ENCODE results near the gene GNAQ. TPM values are rescaled to one million over a fixed set of nuclear protein-coding genes. Genes with fewer than 3 reads are reported as not detected.

GNAQ gene
- total and polyA plus RNA-seq, 9 donors = 22.0 to 72.2 (median 53.1) TPM

- no peak for TF ChIP-seq EP300 (IDR thresholded peaks at IDR 0.05)
- no peak for TF ChIP-seq POLR2A (IDR thresholded peaks at IDR 0.05)
- TF ChIP-seq, protein P1, sequence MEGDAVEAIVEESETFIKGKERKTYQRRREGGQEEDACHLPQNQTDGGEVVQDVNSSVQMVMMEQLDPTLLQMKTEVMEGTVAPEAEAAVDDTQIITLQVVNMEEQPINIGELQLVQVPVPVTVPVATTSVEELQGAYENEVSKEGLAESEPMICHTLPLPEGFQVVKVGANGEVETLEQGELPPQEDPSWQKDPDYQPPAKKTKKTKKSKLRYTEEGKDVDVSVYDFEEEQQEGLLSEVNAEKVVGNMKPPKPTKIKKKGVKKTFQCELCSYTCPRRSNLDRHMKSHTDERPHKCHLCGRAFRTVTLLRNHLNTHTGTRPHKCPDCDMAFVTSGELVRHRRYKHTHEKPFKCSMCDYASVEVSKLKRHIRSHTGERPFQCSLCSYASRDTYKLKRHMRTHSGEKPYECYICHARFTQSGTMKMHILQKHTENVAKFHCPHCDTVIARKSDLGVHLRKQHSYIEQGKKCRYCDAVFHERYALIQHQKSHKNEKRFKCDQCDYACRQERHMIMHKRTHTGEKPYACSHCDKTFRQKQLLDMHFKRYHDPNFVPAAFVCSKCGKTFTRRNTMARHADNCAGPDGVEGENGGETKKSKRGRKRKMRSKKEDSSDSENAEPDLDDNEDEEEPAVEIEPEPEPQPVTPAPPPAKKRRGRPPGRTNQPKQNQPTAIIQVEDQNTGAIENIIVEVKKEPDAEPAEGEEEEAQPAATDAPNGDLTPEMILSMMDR (IDR thresholded peaks at IDR 0.05) = no peak
- intact Hi-C loops (cut with DNase I) = no loop called here
- Histone ChIP-seq H3K4me3 (no peak overlapping the region), H3K27me3 (no peaks in the 10 kb centered on the region), H3K36me3 (no peaks in the 10 kb centered on the region), H3K27ac (no peak overlapping the region), H3K4me1 (ENCODE audit: insufficient read depth) (no peaks in the 10 kb centered on the region), H3K9me3 (no peaks in the 10 kb centered on the region)
- WGBS, 3 donors = 86 to 92% (median 92%) methylated on average over 1 of the region's 1 CpG
- DNase-seq = no peak
Measured at GRCh38 chr9:77798140-77798539, 233.5 kb downstream of the GNAQ start.

GRCh38 chr9:77794985-77795384, 236.6 kb downstream of the GNAQ start:
- WGBS, 3 donors = 77 to 84% (median 83%) methylated on average over 3 of the region's 3 CpGs
- TF ChIP-seq, protein P1 (IDR thresholded peaks at IDR 0.05) = no peak
- TF ChIP-seq EP300 (IDR thresholded peaks at IDR 0.05) (no peak), POLR2A (IDR thresholded peaks at IDR 0.05) (no peak)
- intact Hi-C loops (cut with DNase I) = no loop called here

GRCh38 chr9:77793849-77794248, 237.8 kb downstream of the GNAQ start:
- no peaks in the 10 kb centered on the region for H3K4me1 ChIP-seq (ENCODE audit: insufficient read depth)
- WGBS, 3 donors = 61 to 75% (median 64%) methylated on average over 2 of the region's 2 CpGs
- H3K36me3 ChIP-seq = no peaks in the 10 kb centered on the region
- H3K27me3 ChIP-seq = no peaks in the 10 kb centered on the region
- intact Hi-C loops (cut with DNase I) = no loop called here
- H3K27ac ChIP-seq = no peak overlapping the region
- TF ChIP-seq, protein P1 (IDR thresholded peaks at IDR 0.05) = no peak
- TF ChIP-seq EP300 (IDR thresholded peaks at IDR 0.05) = no peak
- TF ChIP-seq POLR2A (IDR thresholded peaks at IDR 0.05) = no peak
- H3K4me3 ChIP-seq = no peak overlapping the region
- DNase-seq = no peak
- no peaks in the 10 kb centered on the region for H3K9me3 ChIP-seq

More at GRCh38 chr9:77794985-77795384, 236.6 kb downstream of the GNAQ start:
- Histone ChIP-seq H3K4me3 (no peak overlapping the region), H3K36me3 (no peaks in the 10 kb centered on the region), H3K27ac (no peak overlapping the region), H3K9me3 (no peaks in the 10 kb centered on the region), H3K27me3 (no peaks in the 10 kb centered on the region), H3K4me1 (ENCODE audit: insufficient read depth) (no peaks in the 10 kb centered on the region)
- no peak for DNase-seq

DNA sequence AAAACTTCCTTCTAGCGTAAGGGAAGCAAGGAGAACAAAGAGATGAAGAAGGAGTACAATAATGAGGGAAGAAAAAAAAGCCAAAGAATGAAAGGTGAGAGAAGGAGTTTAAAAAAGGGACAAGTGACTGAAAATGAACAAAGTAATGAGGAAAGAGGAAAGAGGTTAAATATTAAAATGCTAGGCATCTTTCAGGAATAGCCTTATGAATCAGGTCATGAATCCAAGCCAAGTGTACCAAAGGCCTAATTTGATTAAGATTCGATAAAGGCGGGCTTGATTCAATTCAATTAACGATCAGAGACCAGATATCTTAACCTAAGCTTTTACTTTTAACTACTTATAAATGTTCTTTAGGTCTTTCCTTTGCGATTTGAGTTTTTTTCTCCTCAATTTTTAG, 241.7 kb downstream of the GNAQ start:
- TF ChIP-seq, protein P1 (IDR thresholded peaks at IDR 0.05) = no peak
- TF ChIP-seq EP300 (IDR thresholded peaks at IDR 0.05) (no peak), POLR2A (IDR thresholded peaks at IDR 0.05) (no peak)
- 94 to 96% (median 95%) methylated on average over 5 of the region's 5 CpGs for WGBS, 3 donors
- H3K4me3 ChIP-seq = no peak overlapping the region
- no peak overlapping the region for H3K27ac ChIP-seq
- H3K4me1 ChIP-seq (ENCODE audit: insufficient read depth) = no peaks in the 10 kb centered on the region
- DNase-seq = no peak
- H3K9me3 ChIP-seq = no peaks in the 10 kb centered on the region
- no peaks in the 10 kb centered on the region for H3K36me3 ChIP-seq
- intact Hi-C loops (cut with DNase I) = no loop called here
- no peaks in the 10 kb centered on the region for H3K27me3 ChIP-seq
